GM18507 (cell line): ENCODE data around the gene MYOZ3.

Experiments used
- DNase-seq: peaks from one replicate; pipeline ENCODE4 v3.0.0; 2011; ENCODE audit warnings: low read depth; ENCODE audit not compliant: insufficient read length; ENCODE audit errors: extremely low spot score
- FAIRE-seq: peaks from 2 replicates; lab custom pipeline; 2011; peaks lifted over from hg19 to GRCh38; lab: Jason Lieb, UNC

The MYOZ3 gene

DNA sequence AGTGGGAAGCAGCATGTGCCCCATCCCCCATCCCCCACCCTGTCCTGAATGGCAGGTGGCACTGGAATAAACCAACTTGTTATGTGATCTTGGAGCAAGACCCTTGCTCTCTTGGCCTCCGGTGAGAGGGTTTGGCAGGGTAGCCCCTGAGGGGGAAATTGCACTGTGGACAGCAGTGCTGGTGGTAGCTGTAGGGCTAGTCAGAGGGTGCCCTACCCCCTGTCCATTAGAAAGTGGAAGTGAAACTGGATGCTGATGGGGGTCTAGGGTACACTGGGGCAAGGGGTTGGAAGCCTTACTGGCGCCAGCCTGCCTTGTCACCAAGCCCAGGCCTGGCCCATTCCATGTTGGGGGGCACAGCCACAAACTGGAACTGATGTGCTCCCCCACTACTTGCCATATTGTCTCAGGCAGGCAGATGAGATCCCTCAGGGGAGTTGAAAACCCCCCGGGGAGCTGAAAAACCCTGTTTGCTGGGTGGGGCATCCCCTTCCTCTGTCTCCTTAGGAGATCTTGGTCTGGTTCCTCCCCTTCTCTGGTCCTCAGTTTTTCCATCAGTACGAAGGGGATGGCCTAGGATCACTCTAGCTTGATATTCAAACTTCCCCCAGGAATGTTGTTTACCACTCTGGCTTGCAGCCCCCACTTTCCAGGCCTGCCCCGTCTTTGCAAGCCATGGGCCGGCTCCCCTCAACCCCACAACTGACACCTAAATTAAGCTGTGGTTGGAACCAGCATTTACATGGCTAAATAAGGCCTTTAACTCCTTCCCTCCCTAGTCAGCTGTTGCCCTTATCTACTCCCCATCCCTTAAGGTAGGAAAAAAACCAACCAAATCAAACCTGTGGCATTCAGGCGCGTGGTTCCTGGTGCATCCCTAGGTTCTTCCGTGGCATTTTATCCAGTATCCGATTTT, 35.0 kb upstream of the MYOZ3 start:
- DNase-seq (no peak), FAIRE-seq (peak; percentile 78)

DNA sequence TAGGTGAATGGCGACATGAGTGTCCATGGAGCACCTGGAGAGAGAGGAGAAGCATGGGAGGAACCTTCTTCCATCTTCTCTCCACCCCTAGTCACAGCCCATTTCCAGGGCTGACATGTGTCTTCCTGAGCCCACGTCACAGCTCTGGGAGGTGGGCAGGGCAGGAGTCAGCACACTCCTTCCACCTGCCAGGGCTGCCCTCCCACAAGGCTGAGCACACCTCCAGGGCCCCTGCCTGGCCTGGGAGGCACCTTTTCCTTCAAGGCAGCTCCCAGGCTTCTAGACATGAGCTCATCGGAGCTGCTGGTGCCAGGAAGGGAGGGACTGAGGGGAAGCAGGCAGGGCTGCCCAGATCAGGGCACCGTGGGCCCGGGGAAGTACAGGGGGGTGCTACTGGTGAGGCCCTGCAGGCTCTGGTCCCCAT, 34.2 kb upstream of the MYOZ3 start:
- no peak for FAIRE-seq
- no peak for DNase-seq

DNA sequence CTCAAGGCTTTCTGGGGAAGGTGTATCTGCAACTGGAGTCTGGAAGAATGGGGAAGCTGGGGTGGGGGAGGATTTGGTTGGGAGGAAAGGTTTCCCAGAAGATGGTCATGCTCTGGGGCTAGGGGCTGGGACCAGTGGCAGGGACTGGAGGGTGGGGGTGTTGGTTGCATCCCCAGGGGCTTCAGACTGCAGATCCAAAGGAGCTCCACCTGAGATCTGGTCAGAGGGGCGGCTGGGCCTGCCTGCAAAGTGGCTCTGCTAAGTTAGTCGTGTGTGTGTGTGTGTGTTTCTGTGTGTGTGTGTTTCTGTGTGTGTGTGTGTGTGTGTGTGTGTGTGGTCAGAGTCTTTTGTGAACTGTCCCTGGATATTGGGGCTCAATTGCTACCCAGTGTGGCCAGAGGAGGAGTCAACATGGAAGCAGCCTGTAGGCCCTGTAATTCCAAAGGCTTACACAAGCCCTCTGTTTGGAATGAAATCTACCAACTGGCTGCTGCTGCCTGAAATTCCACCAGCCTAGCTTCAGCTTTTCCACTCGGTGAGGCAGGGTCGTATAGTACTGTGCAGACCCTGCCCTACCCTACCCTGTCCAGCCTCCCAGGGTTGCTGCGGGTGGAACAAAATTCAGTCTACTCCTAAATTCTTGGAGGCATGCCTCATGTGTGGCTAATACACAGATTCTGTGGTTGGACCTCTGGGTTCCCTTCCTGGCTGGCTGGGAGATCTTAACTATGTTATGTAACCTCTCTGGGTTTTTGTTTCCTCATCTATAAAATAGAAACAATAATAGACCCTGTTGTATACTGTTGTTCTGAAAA, 33.1 kb upstream of the MYOZ3 start:
- no peak for DNase-seq
- FAIRE-seq: no peak

DNA sequence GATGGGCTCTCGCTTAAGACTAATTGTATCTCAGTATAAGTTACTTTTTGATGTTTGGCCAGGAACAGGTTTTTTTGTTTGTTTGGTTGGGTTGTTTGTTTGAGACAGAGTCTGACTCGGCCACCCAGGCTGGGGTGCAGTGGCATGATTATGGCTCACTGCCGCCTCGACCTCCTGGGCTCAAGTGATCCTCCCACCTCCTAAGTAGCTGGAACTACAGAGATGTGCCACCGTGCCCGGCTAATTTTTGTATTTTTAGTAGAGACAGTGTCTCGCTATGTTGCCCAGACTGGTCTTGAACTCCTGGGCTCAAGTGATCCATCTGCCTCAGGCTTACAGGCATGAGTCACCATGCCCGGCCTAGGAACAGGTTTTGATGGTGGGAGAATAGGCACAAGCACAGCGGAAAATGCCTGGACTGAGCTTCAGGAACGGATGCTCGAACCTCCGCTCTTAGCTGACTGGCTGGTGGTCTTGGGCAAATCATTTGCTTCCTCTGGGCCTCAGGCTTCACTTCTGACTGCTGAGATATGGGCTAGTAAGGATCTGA, 32.0 kb upstream of the MYOZ3 start:
- FAIRE-seq: no peak
- DNase-seq: no peak

DNA sequence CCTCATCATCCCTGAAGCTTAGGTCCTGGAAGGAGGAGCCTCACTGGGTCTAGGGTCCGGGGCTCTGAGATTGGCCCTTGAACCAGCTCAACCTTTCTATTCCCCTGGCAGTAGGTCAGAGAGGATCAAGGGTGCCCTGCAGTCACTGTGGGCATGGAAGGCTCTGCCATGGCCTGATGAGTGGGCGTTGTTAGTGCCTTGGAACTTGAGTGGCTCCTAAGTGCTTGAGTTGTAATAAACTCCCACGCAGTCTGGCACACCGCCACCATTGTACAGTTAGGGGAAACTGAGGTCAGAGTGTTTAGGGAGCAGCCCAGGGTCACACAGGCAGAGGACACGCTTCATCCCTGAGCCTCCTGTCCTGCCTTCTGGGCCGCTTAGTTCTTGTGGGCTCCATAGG, 31.0 kb upstream of the MYOZ3 start:
- DNase-seq: no peak
- no peak for FAIRE-seq

DNA sequence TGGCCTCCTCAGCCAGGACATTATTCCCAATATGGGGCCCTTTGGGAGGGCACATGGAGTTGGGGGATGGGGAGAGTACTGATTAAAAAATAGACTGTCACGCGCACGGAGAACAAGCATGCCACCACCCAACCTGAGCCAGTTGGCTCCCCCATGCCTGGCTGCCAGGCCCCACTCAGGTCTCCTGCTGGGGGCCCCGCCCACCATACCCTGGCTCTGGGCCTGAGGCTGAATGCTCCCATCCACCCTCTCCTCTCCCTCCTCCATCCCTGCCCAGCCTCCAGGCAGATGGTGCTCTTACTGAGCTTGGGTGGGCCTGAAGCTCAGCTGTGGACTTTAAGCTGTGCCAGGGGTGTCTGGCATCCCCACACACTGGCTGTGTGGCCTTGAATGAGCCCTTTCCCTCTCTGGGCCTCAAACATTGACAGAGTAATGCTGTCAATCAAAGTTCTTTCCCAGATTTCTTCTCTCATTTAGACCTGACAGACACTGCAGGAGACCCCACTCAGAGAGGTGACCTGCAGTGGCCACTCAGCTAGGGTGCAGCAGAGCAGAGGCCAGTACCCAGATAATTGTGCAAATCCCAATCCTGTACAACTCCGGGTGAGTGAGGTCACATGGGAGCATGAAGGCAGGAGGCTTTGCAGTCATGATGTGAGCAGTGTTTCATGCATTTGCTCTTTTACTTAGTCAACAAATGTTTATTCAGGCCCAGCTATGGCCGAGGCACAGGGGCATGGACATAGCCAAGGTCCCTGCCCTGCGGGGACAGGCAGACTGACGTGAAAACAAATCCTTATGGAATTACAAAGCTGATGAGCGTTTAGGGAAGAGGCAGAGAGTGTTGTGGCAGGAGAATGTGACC, 30.4 kb upstream of the MYOZ3 start:
- DNase-seq (no peak), FAIRE-seq (no peak)

DNA sequence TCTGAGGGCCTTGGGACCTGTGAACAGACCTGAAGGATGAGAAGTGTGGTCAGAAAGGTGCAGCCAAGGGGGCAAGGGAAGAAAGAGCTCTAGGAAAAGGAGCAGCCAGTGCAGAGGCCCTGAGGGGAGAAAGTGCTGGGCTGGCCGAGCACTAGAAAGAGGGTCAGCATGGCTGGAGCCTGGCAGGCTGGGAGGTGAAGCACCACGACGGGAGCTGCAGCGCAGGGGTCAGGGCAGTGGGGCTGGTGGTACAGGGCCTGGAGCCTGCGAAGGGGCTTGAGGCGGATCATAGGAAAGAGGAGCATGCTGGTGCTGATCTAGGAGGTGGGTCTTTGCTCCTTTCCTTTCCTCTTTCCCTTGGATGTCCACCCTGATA, 29.7 kb upstream of the MYOZ3 start:
- DNase-seq (no peak), FAIRE-seq (no peak)

DNA sequence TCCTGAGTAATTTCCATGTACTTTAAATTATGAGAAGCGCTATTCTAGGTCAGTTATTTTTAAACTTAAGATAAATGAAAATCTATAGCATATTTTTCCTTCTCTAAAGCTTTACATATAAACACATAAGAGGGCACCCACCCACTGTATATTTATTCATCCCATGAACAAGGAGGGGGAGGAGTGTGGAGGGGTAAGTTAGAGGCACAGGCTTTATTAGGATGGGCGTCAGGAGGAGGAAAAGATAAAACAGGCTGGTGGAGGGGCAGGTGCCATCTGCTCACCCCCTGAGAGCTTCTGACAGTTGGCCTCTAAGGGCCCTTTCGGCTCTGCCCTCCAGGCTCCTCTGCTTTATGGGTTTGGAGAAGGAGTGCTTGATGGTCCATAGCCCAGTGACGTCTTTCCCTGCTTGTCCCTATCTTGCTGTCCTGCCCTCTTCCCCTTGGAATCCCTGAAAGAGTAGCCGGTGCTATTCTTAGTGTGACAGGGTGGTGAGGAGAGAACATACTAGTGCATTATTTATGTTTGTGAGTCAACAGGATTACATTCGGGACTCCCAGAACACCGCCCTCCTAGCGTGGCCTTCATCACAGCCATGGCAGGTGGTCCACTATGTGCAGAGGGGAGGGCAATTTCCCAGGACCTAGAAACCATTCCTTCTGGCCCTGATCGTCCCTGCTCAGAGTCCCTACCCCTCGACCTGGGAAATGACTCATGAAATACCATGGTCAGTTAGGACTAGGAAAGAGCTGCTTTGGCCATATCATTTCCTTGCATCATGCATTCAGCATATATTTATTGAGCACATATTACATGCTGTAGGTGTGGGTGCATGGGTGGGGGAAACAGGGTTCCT, 28.5 kb upstream of the MYOZ3 start:
- DNase-seq: no peak
- no peak for FAIRE-seq

DNA sequence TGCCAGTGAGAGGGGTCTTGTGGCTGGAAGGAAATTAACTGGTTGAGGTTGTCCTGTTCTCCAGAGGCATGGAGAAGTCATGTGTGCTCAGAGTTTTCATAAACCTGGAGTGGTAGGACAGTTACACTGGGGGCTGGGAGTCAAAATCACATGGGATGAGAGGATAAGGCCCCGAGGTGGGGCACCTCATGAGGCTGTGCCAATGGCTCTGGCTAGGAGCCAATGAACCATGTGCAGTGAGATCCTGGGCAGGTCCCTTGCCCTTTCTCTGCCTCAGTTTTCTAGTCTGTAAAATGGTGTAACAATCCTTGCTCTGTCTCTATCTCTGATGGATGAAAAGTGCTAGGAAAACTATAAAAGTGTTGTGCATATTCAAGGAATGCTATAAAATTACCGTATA, 27.6 kb upstream of the MYOZ3 start:
- no peak for FAIRE-seq
- DNase-seq: no peak

DNA sequence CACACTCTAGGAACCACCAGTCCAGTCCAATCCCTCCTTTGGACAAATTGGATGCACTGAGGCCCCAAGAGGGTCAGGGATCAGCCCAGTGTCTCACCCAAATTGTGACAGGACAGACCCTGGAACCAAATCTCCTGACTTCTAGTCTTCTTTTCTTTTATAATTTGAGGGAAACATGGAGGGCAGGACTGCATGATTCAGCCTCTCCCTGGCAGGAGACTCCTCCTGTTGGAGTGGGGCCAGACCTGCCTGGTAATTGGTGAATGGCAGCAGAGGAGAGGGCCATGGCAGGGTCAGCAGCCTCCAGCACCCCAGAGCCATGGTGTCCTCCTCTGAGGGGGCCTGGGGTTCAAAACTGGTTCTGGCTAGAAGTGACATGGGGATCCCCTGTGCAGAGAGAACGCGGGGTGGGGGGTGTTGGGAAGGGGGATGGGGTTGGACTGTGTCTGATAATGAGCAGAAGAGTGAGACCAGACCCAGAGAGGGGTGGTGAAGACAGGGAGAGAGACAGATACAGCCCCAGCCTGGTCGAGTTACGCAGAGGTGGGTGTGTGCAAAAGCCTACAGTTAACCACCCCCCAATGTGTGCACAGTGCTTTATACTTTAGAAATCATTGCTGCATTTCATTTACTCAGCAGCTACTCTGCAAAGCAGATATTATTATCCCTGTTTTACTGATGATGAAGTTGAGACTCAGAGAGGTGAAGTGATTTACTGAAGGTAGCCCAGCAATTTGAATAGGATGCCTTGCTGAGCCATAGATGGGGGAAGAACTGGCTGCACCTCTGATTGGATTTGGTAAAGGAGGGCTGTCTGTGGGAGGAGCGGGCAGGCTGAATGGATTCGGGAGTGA, 24.4 kb upstream of the MYOZ3 start:
- FAIRE-seq: no peak
- no peak for DNase-seq

DNA sequence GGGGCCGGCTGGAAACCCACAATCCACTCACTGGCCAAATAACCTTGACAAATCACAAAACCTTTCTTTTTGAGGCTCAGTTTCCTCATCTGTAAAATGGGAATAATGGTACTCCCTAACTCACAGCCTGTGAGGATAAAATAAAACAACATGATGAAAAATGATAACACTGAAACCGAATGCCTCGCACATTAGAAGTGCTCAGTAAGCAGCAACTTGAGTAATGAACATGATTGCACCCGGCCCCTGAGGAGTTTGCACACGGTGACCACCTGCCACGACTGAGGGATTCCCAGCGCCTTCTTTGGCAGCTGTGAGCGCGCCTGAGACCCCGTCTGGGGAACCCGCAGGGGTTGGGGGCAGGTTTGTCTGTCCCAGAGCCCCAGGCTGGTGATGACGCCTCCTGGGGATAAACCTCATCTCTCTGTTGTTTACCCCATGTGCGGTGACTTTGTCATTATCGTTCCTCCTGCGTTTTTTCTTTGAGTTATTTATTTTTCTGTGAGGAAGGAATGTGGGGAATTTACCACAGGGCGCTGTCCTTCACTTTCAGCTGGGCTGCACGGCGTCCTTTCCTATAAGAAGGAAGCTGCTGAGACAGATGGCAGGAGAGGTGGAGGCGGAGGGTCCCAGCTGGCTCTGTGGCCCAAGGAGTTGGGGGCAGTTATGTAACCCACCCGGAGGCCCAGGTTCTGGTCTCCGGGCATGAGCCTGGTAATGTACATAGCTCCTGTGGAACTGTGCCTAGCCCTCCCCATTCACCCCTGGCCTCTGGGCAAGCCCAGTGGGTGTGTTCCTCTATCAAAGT, 23.6 kb upstream of the MYOZ3 start:
- FAIRE-seq (no peak), DNase-seq (no peak)

DNA sequence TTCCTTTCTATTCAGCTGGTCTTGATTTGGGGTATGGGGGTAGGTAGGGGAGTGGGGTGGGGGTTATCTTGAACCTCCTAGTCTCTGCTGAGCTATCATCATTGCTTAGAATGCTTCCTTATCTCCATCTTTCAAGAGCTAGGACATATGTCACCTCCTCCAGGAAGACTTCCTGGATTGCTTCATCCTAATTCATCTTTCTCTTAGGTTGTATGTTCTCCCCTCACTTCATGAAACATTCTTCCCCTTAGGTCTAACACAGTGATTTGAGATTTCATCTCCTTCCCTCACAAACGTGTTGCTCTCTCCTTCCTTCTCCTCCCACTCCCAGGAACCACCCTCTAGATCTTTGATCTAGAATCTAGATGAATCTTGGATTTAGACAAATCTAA, 23.0 kb upstream of the MYOZ3 start:
- no peak for FAIRE-seq
- DNase-seq: no peak

DNA sequence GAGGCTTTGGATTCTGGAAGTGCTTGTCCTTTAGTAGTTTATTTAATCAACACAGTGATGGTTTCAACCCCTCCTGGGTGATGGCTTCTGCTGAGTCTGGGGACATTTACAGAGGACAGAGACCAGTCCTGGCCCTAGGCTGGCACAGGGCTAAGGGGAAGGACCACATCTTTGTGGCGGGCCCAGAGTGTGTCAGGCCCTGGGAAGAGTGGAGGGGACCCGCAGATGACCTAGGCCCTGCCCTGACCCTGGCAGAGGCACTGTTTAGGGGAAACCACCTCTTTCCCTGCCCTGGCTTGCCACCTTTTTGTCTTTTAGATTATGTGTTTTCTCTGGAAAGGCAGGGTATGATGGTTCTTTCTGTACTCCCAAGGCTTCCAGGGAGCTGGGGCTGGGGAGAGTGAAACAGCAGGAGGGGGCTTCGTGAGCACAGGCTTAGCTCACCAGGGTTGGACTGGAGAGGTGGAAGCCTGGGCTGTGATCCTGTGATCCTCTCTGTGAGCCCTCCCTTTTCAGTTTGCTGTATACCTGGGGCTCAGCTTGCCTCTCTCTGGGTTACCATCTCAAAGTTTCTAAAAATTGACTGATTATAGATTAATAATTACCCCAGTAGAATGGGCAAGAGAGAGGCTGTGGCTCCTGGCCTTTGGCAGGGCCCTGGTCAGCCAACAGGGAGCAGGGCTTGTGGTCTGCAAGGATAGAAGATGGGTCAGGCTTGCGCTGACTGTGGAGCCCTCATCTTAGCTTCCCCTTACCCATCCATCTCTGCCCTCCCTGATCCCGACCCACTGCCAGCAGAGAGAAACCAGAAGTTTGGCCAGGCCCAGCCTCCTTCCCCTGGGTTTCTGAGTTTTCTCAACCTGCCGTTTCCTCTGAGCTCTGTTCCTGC, 22.3 kb upstream of the MYOZ3 start:
- DNase-seq (no peak), FAIRE-seq (no peak)

DNA sequence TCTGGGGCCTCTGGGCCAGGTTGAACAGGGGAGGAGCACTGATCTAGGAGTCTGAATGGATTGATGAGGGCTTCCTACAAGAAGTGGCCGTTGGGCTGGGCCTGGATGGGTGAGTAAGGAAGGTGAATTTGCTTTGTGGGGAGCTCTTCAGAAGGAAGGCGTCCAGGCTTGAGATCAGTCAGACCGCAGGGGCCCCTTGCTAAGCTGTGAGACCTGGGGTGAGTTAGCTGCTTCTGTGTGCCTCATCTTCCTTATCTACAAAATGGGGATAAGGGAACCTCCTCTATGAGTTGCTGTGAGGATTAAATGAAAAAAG, 21.7 kb upstream of the MYOZ3 start:
- FAIRE-seq: no peak
- no peak for DNase-seq

DNA sequence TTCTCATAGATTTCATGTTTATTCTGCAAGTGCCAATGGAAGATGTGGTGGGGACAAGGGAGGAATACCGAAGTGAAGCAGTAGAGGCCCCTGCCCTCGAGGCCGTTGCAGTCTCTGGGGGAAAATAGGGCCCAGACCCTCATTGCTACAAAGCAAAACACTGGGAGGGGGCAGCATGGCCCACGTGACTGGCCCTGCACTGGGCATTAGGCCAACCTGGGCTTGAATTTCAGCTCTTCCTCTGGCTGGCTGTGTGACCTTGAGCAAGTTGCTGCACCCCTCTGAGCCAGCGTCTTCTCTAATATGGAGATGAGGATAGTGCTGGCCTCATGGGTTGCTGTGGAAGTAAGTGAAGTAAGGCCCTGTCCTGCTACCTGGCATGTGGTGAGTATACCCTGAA, 21.3 kb upstream of the MYOZ3 start:
- FAIRE-seq (no peak), DNase-seq (no peak)

DNA sequence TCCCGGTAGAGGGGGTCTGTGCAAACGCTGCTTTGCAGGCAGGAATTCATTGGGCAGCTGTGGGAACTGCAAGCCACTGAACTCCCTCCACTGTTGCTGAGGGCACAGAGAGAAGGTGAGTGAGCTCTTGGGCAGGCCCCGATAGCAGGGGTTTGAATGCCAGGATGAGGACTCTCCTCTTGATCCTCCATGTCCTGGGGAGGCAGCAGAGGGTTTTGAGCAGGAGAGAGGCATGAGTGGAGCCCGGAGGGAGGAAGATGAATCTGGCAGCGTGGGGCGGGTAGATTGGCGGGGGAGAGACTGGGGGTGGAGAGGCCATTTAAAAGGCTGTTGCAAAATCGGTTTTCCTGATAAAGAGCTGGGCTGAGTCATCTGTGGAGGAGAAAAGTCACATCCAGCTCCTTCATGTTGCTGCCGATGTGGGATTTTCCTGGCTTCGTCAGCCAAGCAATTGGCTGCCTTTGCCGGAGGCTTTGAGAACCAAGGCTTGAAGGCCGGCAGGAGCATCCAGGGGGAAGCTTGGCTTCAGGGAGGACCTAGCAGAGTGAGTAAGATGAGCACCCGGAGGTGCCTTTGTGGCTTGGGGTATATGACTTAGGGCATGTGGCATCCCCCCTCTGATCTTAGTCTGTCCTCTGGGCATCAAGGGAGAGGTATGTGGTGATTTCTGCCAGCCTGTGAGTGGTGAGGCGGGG, 20.6 kb upstream of the MYOZ3 start, which contains the start of gene SYNPO:
Gene SYNPO, plus strand, starts transcription at position 350 of the 695 bp plus-strand sequence. CDS start 7,616 bp downstream, outside the sequence.
- DNase-seq (no peak), FAIRE-seq (no peak)
